ENCODE measurements around the gene APOBEC4. TPM values are rescaled to one million over a fixed set of nuclear protein-coding genes. Genes with fewer than 3 reads are reported as not detected.

Gene APOBEC4
- total and polyA plus RNA-seq, 2 of the 8 experiments (the other 6 are each of a cell fraction or from before 2014, with no cell fraction given), result not detected

GRCh38 chr1:183651612-183652011, 1.5 kb downstream of the APOBEC4 start:
- POLR2A ChIA-PET (ENCODE audit: partially characterized antibody), result no interaction called here
- Histone ChIP-seq H3K56ac (replicated peaks; ENCODE audit: insufficient read length, low read depth, low read length) (no peak overlapping the region), H3K36me3 (ENCODE audit: control insufficient read depth in 2 of 4, insufficient read depth in 4 of 4, low read length in 3 of 4) (no peaks in the 10 kb centered on the region), H2BK120ac (replicated peaks; ENCODE audit: low read depth, low read length) (no peak overlapping the region), H2BK5ac (ENCODE audit: low read depth, low read length) (no peak overlapping the region), H4K5ac (ENCODE audit: insufficient read length, low read depth, low read length) (no peak overlapping the region), H3K9me3 (ENCODE audit: insufficient read depth in 2 of 2, low read depth in 1 of 2, low read length in 1 of 2) (no peaks in the 10 kb centered on the region), H3K4me3 (ENCODE audit: extremely low read depth in 1 of 4, insufficient read depth in 2 of 4, low read depth in 3 of 4, low read length in 4 of 4) (no peak overlapping the region), H3K4me2 (ENCODE audit: insufficient read depth in 1 of 2, low read depth in 2 of 2, low read length in 2 of 2) (no peak overlapping the region), H2BK15ac (ENCODE audit: low read length) (no peak overlapping the region), H3K23ac (ENCODE audit: insufficient read length) (no peak overlapping the region), H3K23me2 (ENCODE audit: low read depth, low read length) (no peaks in the 10 kb centered on the region; the same call in 1 of the 2 replicates), H2AK5ac (ENCODE audit: low read depth, low read length) (no peak overlapping the region), H3K79me1 (ENCODE audit: low read depth, low read length) (no peaks in the 10 kb centered on the region), H2BK20ac (ENCODE audit: low read length) (no peak overlapping the region), H3K18ac (ENCODE audit: extremely low read depth, low read length) (no peak overlapping the region), H4K8ac (ENCODE audit: extremely low read depth, insufficient read depth, low read length) (no peak overlapping the region), H3K4me1 (replicated peaks in 1 of 4; ENCODE audit: control insufficient read depth in 3 of 4, insufficient read depth in 4 of 4, low read length in 3 of 4) (no peaks in the 10 kb centered on the region), H2BK12ac (ENCODE audit: low read depth, low read length) (no peak overlapping the region), H3K14ac (ENCODE audit: insufficient read length) (no peak overlapping the region), H2AFZ (ENCODE audit: low read length) (no peak overlapping the region), H3K27me3 (replicated peaks in 1 of 4; ENCODE audit: control insufficient read depth in 3 of 4, extremely low read depth in 1 of 4, insufficient read depth in 3 of 4, low read length in 3 of 4) (no peaks in the 10 kb centered on the region), H3K4ac (replicated peaks; ENCODE audit: insufficient read length, low read depth, low read length) (no peak overlapping the region), H3K9ac (replicated peaks in 1 of 4; ENCODE audit: extremely low read depth in 1 of 4, low read depth in 3 of 4, low read length in 3 of 4) (no peak overlapping the region), H3K79me2 (ENCODE audit: control insufficient read depth in 1 of 2, insufficient read depth in 2 of 2, low read length in 2 of 2) (no peaks in the 10 kb centered on the region), H4K91ac (replicated peaks; ENCODE audit: insufficient read length, low read length) (no peak overlapping the region), H3K27ac (ENCODE audit: low read depth, low read length) (no peak overlapping the region), H4K20me1 (replicated peaks in 1 of 2; ENCODE audit: control insufficient read depth in 1 of 2, insufficient read depth in 2 of 2, low read length in 2 of 2) (no peaks in the 10 kb centered on the region)
- no peak for TF ChIP-seq KDM1A (IDR thresholded peaks at IDR 0.05; ENCODE audit: borderline replicate concordance, low read length)
- no peak for TF ChIP-seq CBX5 (IDR thresholded peaks at IDR 0.05; ENCODE audit: low read depth, low read length)
- no peak for TF ChIP-seq JUND (IDR thresholded peaks at IDR 0.05; ENCODE audit: low read length)
- TF ChIP-seq BCL11A (IDR thresholded peaks at IDR 0.05; ENCODE audit: low read depth in 2 of 2, low read length in 2 of 2), result no peak
- TF ChIP-seq CREB1 (IDR thresholded peaks at IDR 0.05), result no peak
- no peak for TF ChIP-seq HDAC6 (IDR thresholded peaks at IDR 0.05; ENCODE audit: low read depth, low read length)
- TF ChIP-seq POLR2A (IDR thresholded peaks at IDR 0.05; ENCODE audit: control extremely low read depth in 1 of 2, low read depth in 2 of 2, low read length in 2 of 2), result no peak
- no peak for TF ChIP-seq PHF8 (conservative IDR thresholded peaks at IDR 0.05; ENCODE audit: low read depth, low read length)
- no peak for TF ChIP-seq TCF12 (IDR thresholded peaks at IDR 0.05; ENCODE audit: low read depth, low read length)
- 85% methylated on average over 5 of the region's 5 CpGs; no CpG with 5 or more reads in 1 of the 2 experiments for WGBS, 2 experiments (ENCODE audit: extremely low coverage in 1 of 2, insufficient coverage in 1 of 2, insufficient read length in 1 of 2, insufficient replicate concordance in 2 of 2, low coverage in 1 of 2, low lambda C conversion rate in 2 of 2, missing lambda C conversion rate in 1 of 2)
- DNase-seq (ENCODE audit: low read depth in 1 of 2, low spot score in 2 of 2), result no peak
- FAIRE-seq, result no peak
- CTCF ChIA-PET (ENCODE audit: partially characterized antibody), result interaction anchor here (0.8 to 6.2 kb wide), 3 partner anchors 33 to 264 kb away, joined by 3 to 87 read pairs (median 16); no protein-coding TSS in a partner anchor
